Measurements from ENCODE around the gene SLC36A1.
A peak's percentile ranks its signal among the peaks of the same experiment; 100 is the strongest.

SLC36A1 gene

GRCh38 chr5:151456321-151456940 is 9.0 kb downstream of the SLC36A1 start:
- no peak for TF ChIP-seq CTCF (IDR thresholded peaks at IDR 0.05; ENCODE audit: insufficient read depth, low read length, missing control alignments)
- ChIA-PET CTCF (interaction anchor here (0.9 to 2.3 kb wide), 5 partner anchors 9 to 286 kb away, joined by 3 to 11 read pairs (median 5); partner anchors contain the start of gene SLC36A1), POLR2A (no interaction called here)
- DNase-seq (ENCODE audit: low read depth, low spot score): no peak
- H3K4me3 ChIP-seq (ENCODE audit: low read depth, low read length): no peak overlapping the region

GRCh38 chr5:151458314-151458713 is 10.9 kb downstream of the SLC36A1 start:
- TF ChIP-seq CTCF (IDR thresholded peaks at IDR 0.05; ENCODE audit: insufficient read depth, low read length, missing control alignments): no peak
- ChIA-PET POLR2A (interaction anchor here (0.6 kb wide), 1 partner anchor 26 kb away, joined by 3 read pairs; no protein-coding TSS in a partner anchor), CTCF (interaction anchor here (0.6 to 7.0 kb wide), 13 partner anchors 9 to 313 kb away, joined by 3 to 97 read pairs (median 9); partner anchors contain the start of genes G3BP1 and SLC36A1)
- no peak overlapping the region for H3K4me3 ChIP-seq (ENCODE audit: low read depth, low read length)
- DNase-seq (ENCODE audit: low read depth, low spot score): no peak

GRCh38 chr5:151459680-151460324 is 12.4 kb downstream of the SLC36A1 start:
- H3K4me3 ChIP-seq (ENCODE audit: low read depth, low read length): no peak overlapping the region
- DNase-seq (ENCODE audit: low read depth, low spot score): no peak
- ChIA-PET CTCF (interaction anchor here (0.7 to 7.0 kb wide), 23 partner anchors 8 to 366 kb away, joined by 3 to 97 read pairs (median 6); partner anchors contain the start of genes G3BP1 and SLC36A1), POLR2A (interaction anchor here (0.7 to 0.9 kb wide), 2 partner anchors 10 to 17 kb away, joined by 3 to 5 read pairs; no protein-coding TSS in a partner anchor)
- TF ChIP-seq CTCF (IDR thresholded peaks at IDR 0.05; ENCODE audit: insufficient read depth, low read length, missing control alignments): peak; percentile 34

- no peak for TF ChIP-seq CTCF (IDR thresholded peaks at IDR 0.05; ENCODE audit: insufficient read depth, low read length, missing control alignments)
- no peak for DNase-seq (ENCODE audit: low read depth, low spot score)
- no peak overlapping the region for H3K4me3 ChIP-seq (ENCODE audit: low read depth, low read length)
- ChIA-PET CTCF (interaction anchor here (0.7 to 7.0 kb wide), 4 partner anchors 12 to 282 kb away, joined by 3 to 97 read pairs (median 12); partner anchors contain the start of gene SLC36A1), POLR2A (no interaction called here)
These were observed 13.9 kb downstream of the SLC36A1 start for GRCh38 chr5:151461312-151461711.

- DNase-seq (ENCODE audit: low read depth, low spot score): no peak
- TF ChIP-seq CTCF (IDR thresholded peaks at IDR 0.05; ENCODE audit: insufficient read depth, low read length, missing control alignments): peak; percentile 14
- no peak overlapping the region for H3K4me3 ChIP-seq (ENCODE audit: low read depth, low read length)
- POLR2A ChIA-PET: no interaction called here
- CTCF ChIA-PET: interaction anchor here (1.2 to 7.0 kb wide), 4 partner anchors 8 to 17 kb away, joined by 3 to 97 read pairs (median 6); partner anchors contain the start of gene SLC36A1
These were observed 16.0 kb downstream of the SLC36A1 start for GRCh38 chr5:151463137-151464029.

Data from AG04449 (cell line).